ENCODE results near the gene TBL3. TPM values are rescaled to one million over a fixed set of nuclear protein-coding genes. Genes with fewer than 3 reads are reported as not detected.
A peak's percentile ranks its signal among the peaks of the same experiment; 100 is the strongest.

TBL3 gene
- total RNA-seq, 1 experiment from 2014 or later, result 26.8 TPM

DNA sequence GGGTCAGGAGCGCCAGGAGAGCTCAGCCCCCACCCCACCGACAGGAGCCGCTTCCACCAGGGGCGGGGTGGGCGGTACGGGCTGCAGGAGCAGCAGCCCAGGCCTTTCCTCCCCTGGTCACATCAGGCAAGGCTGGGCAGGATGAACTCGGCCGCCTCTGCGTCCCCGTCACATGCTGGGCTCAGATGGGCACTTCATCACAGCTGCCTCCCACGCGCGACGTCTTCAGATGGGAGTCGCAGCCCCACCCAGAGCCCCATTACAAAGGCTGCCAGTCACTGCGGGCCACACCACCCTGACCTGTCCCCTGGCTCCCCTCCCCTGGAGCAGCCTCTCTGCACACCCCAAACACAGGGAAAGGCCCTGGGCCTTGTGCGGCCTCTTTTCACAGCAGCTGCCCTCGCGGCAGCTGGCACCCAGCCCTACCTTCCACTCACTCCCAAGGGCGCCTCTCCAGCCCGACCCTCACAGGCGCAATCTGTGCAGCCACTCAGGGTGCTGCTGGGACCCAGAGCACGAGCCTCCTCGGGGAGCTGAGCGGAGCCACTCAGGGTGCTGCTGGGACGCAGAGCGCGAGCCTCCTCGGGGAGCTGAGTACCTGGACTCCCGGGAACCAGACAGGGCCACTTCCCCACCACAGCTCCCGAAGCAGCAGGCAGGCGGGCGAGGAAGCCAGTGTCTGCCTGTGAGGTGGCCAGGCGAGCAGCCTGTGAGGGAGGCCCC is 33.1 kb downstream of the TBL3 start:
- intact Hi-C loops (cut with micrococcal nuclease), result no loop called here
- peaks cover 54% of the 10 kb centered on the region for H3K36me3 Mint-ChIP-seq (ENCODE audit: insufficient read depth, unreplicated experiment)
- no peaks in the 10 kb centered on the region for H3K9me3 Mint-ChIP-seq (ENCODE audit: unreplicated experiment)
- POLR2A ChIA-PET, result interaction anchor here (0.6 to 2.5 kb wide), 6 partner anchors 10 to 508 kb away, joined by 3 to 18 read pairs (median 3); partner anchors contain the start of genes RPS2 and TBL3
- peak overlapping the region; percentile 59 for H3K27ac Mint-ChIP-seq (ENCODE audit: low read depth, unreplicated experiment)
- no peak for DNase-seq (ENCODE audit: unreplicated experiment)
- peaks cover 17% of the 10 kb centered on the region for H3K4me1 Mint-ChIP-seq (ENCODE audit: insufficient read depth, unreplicated experiment)
- CTCF ChIA-PET, result interaction anchor here (0.5 to 2.8 kb wide), 14 partner anchors 8 to 230 kb away, joined by 3 to 13 read pairs (median 4); partner anchors contain the start of genes NOXO1 and RAB26
- TF ChIP-seq, protein P1, sequence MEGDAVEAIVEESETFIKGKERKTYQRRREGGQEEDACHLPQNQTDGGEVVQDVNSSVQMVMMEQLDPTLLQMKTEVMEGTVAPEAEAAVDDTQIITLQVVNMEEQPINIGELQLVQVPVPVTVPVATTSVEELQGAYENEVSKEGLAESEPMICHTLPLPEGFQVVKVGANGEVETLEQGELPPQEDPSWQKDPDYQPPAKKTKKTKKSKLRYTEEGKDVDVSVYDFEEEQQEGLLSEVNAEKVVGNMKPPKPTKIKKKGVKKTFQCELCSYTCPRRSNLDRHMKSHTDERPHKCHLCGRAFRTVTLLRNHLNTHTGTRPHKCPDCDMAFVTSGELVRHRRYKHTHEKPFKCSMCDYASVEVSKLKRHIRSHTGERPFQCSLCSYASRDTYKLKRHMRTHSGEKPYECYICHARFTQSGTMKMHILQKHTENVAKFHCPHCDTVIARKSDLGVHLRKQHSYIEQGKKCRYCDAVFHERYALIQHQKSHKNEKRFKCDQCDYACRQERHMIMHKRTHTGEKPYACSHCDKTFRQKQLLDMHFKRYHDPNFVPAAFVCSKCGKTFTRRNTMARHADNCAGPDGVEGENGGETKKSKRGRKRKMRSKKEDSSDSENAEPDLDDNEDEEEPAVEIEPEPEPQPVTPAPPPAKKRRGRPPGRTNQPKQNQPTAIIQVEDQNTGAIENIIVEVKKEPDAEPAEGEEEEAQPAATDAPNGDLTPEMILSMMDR (IDR thresholded peaks at IDR 0.05; ENCODE audit: unreplicated experiment), result no peak
- no peak overlapping the region for H3K4me3 Mint-ChIP-seq (ENCODE audit: unreplicated experiment)
- H3K27me3 Mint-ChIP-seq (ENCODE audit: insufficient read depth, unreplicated experiment), result no peaks in the 10 kb centered on the region
- no TSS peak for BruUV-seq (replicated peaks)

DNA sequence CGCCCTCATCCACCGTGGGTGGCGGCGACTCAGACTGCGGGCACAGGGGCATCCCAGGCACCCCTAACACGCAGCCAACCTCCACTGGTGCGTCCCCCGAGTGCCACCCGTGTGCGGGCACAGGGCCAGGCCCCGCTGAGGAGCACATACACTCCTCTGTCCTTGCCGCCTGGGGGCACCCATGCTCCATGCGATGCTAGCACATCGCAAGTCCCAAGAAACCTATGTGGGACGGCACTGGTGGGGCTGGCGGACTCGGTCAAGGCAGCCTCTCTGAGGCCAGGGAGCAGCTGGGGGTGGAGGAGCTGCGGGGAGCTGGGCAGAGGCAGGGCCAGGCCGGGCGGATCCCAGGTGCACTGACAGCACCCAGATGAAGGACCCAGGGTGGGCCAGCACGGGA is 33.8 kb downstream of the TBL3 start:
- no peak overlapping the region for H3K27ac Mint-ChIP-seq (ENCODE audit: low read depth, unreplicated experiment)
- TF ChIP-seq, protein P1 (IDR thresholded peaks at IDR 0.05; ENCODE audit: unreplicated experiment), result no peak
- peaks cover 17% of the 10 kb centered on the region for H3K4me1 Mint-ChIP-seq (ENCODE audit: insufficient read depth, unreplicated experiment)
- H3K36me3 Mint-ChIP-seq (ENCODE audit: insufficient read depth, unreplicated experiment), result peaks cover 48% of the 10 kb centered on the region
- no TSS peak for BruUV-seq (replicated peaks)
- ChIA-PET CTCF (interaction anchor here (0.5 to 2.8 kb wide), 3 partner anchors 135 to 231 kb away, joined by 3 to 13 read pairs (median 4); no protein-coding TSS in a partner anchor), POLR2A (interaction anchor here (1.0 to 4.2 kb wide), 4 partner anchors 9 to 41 kb away, joined by 3 to 41 read pairs (median 10); partner anchors contain the start of genes RPS2 and TBL3)
- intact Hi-C loops (cut with micrococcal nuclease), result no loop called here
- no peak for DNase-seq (ENCODE audit: unreplicated experiment)
- no peaks in the 10 kb centered on the region for H3K27me3 Mint-ChIP-seq (ENCODE audit: insufficient read depth, unreplicated experiment)
- peak overlapping the region; percentile 79 for H3K4me3 Mint-ChIP-seq (ENCODE audit: unreplicated experiment)
- no peaks in the 10 kb centered on the region for H3K9me3 Mint-ChIP-seq (ENCODE audit: unreplicated experiment)

GRCh38 chr16:2006317-2006716 is 34.5 kb downstream of the TBL3 start:
- H3K9me3 Mint-ChIP-seq (ENCODE audit: unreplicated experiment), result no peaks in the 10 kb centered on the region
- peak overlapping the region; percentile 79 for H3K4me3 Mint-ChIP-seq (ENCODE audit: unreplicated experiment)
- H3K27ac Mint-ChIP-seq (ENCODE audit: low read depth, unreplicated experiment), result peak overlapping the region; percentile 85
- H3K27me3 Mint-ChIP-seq (ENCODE audit: insufficient read depth, unreplicated experiment), result no peaks in the 10 kb centered on the region
- ChIA-PET POLR2A (interaction anchor here (1.4 to 4.2 kb wide), 2 partner anchors 11 to 34 kb away, joined by 3 to 41 read pairs; partner anchors contain the start of gene TBL3), CTCF (no interaction called here)
- no peak for DNase-seq (ENCODE audit: unreplicated experiment)
- BruUV-seq (replicated peaks), result no TSS peak
- peaks cover 41% of the 10 kb centered on the region for H3K36me3 Mint-ChIP-seq (ENCODE audit: insufficient read depth, unreplicated experiment)
- H3K4me1 Mint-ChIP-seq (ENCODE audit: insufficient read depth, unreplicated experiment), result peaks cover 17% of the 10 kb centered on the region
- TF ChIP-seq, protein P1 (IDR thresholded peaks at IDR 0.05; ENCODE audit: unreplicated experiment), result no peak
- intact Hi-C loops (cut with micrococcal nuclease), result no loop called here

- no peak for DNase-seq (ENCODE audit: unreplicated experiment)
- ChIA-PET POLR2A (interaction anchor here (0.6 to 4.2 kb wide), 35 partner anchors 8 to 525 kb away, joined by 3 to 72 read pairs (median 6); partner anchors contain the start of genes ECI1, FAHD1, GFER and HAGH), CTCF (interaction anchor here (0.8 to 1.8 kb wide), 4 partner anchors 40 to 150 kb away, joined by 3 to 9 read pairs (median 5); partner anchors contain the start of genes NTHL1, RPS2 and TSC2)
- Mint-ChIP-seq H3K36me3 (ENCODE audit: insufficient read depth, unreplicated experiment) (peaks cover 38% of the 10 kb centered on the region), H3K4me1 (ENCODE audit: insufficient read depth, unreplicated experiment) (peaks cover 17% of the 10 kb centered on the region), H3K27ac (ENCODE audit: low read depth, unreplicated experiment) (peak overlapping the region; percentile 85), H3K4me3 (ENCODE audit: unreplicated experiment) (peak overlapping the region; percentile 79), H3K9me3 (ENCODE audit: unreplicated experiment) (no peaks in the 10 kb centered on the region), H3K27me3 (ENCODE audit: insufficient read depth, unreplicated experiment) (no peaks in the 10 kb centered on the region)
- no TSS peak for BruUV-seq (replicated peaks)
- TF ChIP-seq, protein P1 (IDR thresholded peaks at IDR 0.05; ENCODE audit: unreplicated experiment), result no peak
- intact Hi-C loops (cut with micrococcal nuclease), result no loop called here
Observed at GRCh38 chr16:2007081-2007836, 35.4 kb downstream of the TBL3 start.

Measured in MCF 10A (cell line).